ENCODE results near the gene SHC3. TPM values are rescaled to one million over a fixed set of nuclear protein-coding genes. Genes with fewer than 3 reads are reported as not detected.

Gene SHC3
- total RNA-seq, 1 experiment from 2014 or later, result 0.27 TPM

DNA sequence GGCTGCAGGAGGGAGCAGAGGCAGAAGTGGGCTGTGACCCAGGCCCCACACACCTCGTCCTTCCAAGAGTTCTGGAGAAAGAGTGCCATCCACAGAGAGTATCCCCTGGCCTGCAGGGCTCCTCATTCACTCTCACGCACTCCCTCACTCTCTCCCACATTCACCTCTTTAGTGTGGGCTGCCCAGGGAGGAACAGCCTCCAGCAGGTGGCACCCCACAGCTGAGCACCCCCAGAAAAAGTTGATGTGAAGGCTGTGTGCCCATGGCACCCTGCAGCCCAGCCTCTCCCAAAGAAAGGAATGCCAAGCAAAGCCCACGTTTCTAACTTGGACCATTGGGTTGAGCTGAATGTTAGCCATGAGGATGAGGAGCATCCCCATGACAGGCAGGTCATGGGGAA, 4.5 kb upstream of the SHC3 start:
- no peaks in the 10 kb centered on the region for H3K9me3 ChIP-seq (ENCODE audit: control insufficient read depth in 1 of 2, insufficient read depth in 1 of 2, low read depth in 1 of 2, low read length in 2 of 2)
- intact Hi-C loops (cut with micrococcal nuclease), result no loop called here
- no peaks in the 10 kb centered on the region for H3K9me2 ChIP-seq (ENCODE audit: insufficient read depth)
- peaks cover 23% of the 10 kb centered on the region in 2 experiments; a peak in 3 of 4 replicates for H3K4me1 ChIP-seq (ENCODE audit: control insufficient read depth in 1 of 2, insufficient read depth in 2 of 2, low read length in 2 of 2)
- ChIA-PET CTCF (no interaction called here), POLR2A (no interaction called here), RAD21 (ENCODE audit: low non-redundant PET in 1 of 2, low total read pairs in 2 of 2, uncharacterized antibody in 2 of 2, unreplicated experiment in 2 of 2) (no interaction called here)
- DNase-seq (ENCODE audit: low read depth, low spot score) (no peak), ATAC-seq (no peak)
- H2AFZ ChIP-seq (ENCODE audit: low read depth, low read length, poor library complexity, severe bottlenecking), result no peak overlapping the region
- BruUV-seq (replicated peaks), result no TSS peak
- no peaks in the 10 kb centered on the region for H3K79me2 ChIP-seq (ENCODE audit: insufficient read depth, low read length)
- TF ChIP-seq EZH2 (IDR thresholded peaks at IDR 0.05), result no peak
- no peak for TF ChIP-seq EGR1 (IDR thresholded peaks at IDR 0.05; ENCODE audit: low read depth)
- no peak for TF ChIP-seq SRF (IDR thresholded peaks at IDR 0.05; ENCODE audit: low read depth)
- TF ChIP-seq TCF7L2 (IDR thresholded peaks at IDR 0.05; ENCODE audit: borderline replicate concordance, extremely low read depth, insufficient read depth, insufficient read length), result no peak
- TF ChIP-seq CTCF (IDR thresholded peaks at IDR 0.05 in 2 of 3, conservative IDR thresholded peaks at IDR 0.05 in 1 of 3; ENCODE audit: borderline replicate concordance in 1 of 3, insufficient read depth in 1 of 3, low read depth in 2 of 3, low read length in 2 of 3), result no peak
- no peak for TF ChIP-seq ATF3 (IDR thresholded peaks at IDR 0.05)
- TF ChIP-seq, protein P1, sequence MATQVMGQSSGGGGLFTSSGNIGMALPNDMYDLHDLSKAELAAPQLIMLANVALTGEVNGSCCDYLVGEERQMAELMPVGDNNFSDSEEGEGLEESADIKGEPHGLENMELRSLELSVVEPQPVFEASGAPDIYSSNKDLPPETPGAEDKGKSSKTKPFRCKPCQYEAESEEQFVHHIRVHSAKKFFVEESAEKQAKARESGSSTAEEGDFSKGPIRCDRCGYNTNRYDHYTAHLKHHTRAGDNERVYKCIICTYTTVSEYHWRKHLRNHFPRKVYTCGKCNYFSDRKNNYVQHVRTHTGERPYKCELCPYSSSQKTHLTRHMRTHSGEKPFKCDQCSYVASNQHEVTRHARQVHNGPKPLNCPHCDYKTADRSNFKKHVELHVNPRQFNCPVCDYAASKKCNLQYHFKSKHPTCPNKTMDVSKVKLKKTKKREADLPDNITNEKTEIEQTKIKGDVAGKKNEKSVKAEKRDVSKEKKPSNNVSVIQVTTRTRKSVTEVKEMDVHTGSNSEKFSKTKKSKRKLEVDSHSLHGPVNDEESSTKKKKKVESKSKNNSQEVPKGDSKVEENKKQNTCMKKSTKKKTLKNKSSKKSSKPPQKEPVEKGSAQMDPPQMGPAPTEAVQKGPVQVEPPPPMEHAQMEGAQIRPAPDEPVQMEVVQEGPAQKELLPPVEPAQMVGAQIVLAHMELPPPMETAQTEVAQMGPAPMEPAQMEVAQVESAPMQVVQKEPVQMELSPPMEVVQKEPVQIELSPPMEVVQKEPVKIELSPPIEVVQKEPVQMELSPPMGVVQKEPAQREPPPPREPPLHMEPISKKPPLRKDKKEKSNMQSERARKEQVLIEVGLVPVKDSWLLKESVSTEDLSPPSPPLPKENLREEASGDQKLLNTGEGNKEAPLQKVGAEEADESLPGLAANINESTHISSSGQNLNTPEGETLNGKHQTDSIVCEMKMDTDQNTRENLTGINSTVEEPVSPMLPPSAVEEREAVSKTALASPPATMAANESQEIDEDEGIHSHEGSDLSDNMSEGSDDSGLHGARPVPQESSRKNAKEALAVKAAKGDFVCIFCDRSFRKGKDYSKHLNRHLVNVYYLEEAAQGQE (IDR thresholded peaks at IDR 0.05; ENCODE audit: low read depth), result no peak
- H3K4me3 ChIP-seq (replicated peaks in 1 of 2; ENCODE audit: low read depth in 1 of 2, low read length in 2 of 2), result no peak overlapping the region
- no peak overlapping the region for H3K4me2 ChIP-seq (ENCODE audit: low read length)
- no peaks in the 10 kb centered on the region for H4K20me1 ChIP-seq (ENCODE audit: insufficient read depth)
- no peaks in the 10 kb centered on the region for H3K27me3 ChIP-seq (ENCODE audit: insufficient read depth, low read length)
- H3K27ac ChIP-seq (ENCODE audit: low read depth, low read length), result no peak overlapping the region
- no peaks in the 10 kb centered on the region for H3K36me3 ChIP-seq (ENCODE audit: control insufficient read depth in 1 of 2, insufficient read depth in 2 of 2, low read length in 2 of 2)
- no peak overlapping the region for H3K9ac ChIP-seq (ENCODE audit: low read length)

All from HCT116 (cell line).